Endodermal cell (in vitro differentiated cells): ENCODE measurements around the gene STEAP1B. TPM values are rescaled to one million over a fixed set of nuclear protein-coding genes. Genes with fewer than 3 reads are reported as not detected.

Experiments
- DNase-seq: peaks from one replicate; pipeline ENCODE4 v3.0.0-alpha.2; 2017
- H3K27ac ChIP-seq: 2 replicates; pipeline ENCODE4 v1.5.1; 2013; ENCODE audit warnings: mild to moderate bottlenecking, low read depth, low read length, moderate library complexity
- H3K27me3 ChIP-seq: 2 replicates; pipeline ENCODE4 v1.6.1; 2013; ENCODE audit warnings: mild to moderate bottlenecking, low read length, moderate library complexity; ENCODE audit not compliant: insufficient read depth, control insufficient read depth, poor library complexity, severe bottlenecking
- H3K36me3 ChIP-seq: 2 replicates; pipeline ENCODE4 v1.7.0; 2013; ENCODE audit warnings: mild to moderate bottlenecking, low read length, moderate library complexity; ENCODE audit not compliant: control insufficient read depth, insufficient read depth
- H3K4me1 ChIP-seq: one replicate; pipeline ENCODE4 v1.7.0; 2013; ENCODE audit warnings: low read length; ENCODE audit not compliant: control insufficient read depth, insufficient read depth
- H3K4me3 ChIP-seq: 2 replicates; pipeline ENCODE4 v1.5.1; 2013; ENCODE audit warnings: mild to moderate bottlenecking, low read length, moderate library complexity
- H3K9ac ChIP-seq: 2 replicates; pipeline ENCODE4 v1.6.1; 2013; ENCODE audit warnings: mild to moderate bottlenecking, low read length, moderate library complexity; ENCODE audit not compliant: poor library complexity, severe bottlenecking; ENCODE audit errors: extremely low read depth
- H3K9me3 ChIP-seq: 2 replicates; pipeline ENCODE4 v1.6.1; 2013; ENCODE audit warnings: mild to moderate bottlenecking, low read length, moderate library complexity; ENCODE audit not compliant: control insufficient read depth
- H3K27ac Mint-ChIP-seq: 2 replicates; pipeline ENCODE4 v1.8.0; 2020; ENCODE audit warnings: mixed read lengths
- H3K27me3 Mint-ChIP-seq: 2 replicates; pipeline ENCODE4 v1.8.0; 2021; ENCODE audit warnings: mild to moderate bottlenecking, mixed read lengths; ENCODE audit not compliant: insufficient read depth
- H3K36me3 Mint-ChIP-seq: 2 replicates; pipeline ENCODE4 v1.8.0; 2020; ENCODE audit warnings: low read depth, mixed read lengths
- H3K4me1 Mint-ChIP-seq: 2 replicates; pipeline ENCODE4 v1.8.0; 2020; ENCODE audit warnings: mixed read lengths
- H3K4me3 Mint-ChIP-seq: 2 replicates; pipeline ENCODE4 v1.8.0; 2020; ENCODE audit warnings: mild to moderate bottlenecking, moderate library complexity, mixed read lengths
- H3K9me3 Mint-ChIP-seq: 2 replicates; pipeline ENCODE4 v1.8.0; 2020; ENCODE audit warnings: mild to moderate bottlenecking, mixed read lengths
- WGBS, 2 experiments: methylation state at CpG; one replicate each; pipeline versions ENCODE4 v1.1.5 to v1.1.7; 2013; ENCODE audit warnings: missing lambda C conversion rate in 2 of 2, mixed read lengths in 1 of 2; ENCODE audit not compliant: insufficient coverage in 1 of 2, insufficient read length in 1 of 2; 5-methylcytosine and 5-hydroxymethylcytosine counted together
- total RNA-seq, 2 donors: library from RNA; stranded (reverse); fragmentation: NEBNext Ultra II Directional in 1 of 2; extraction: Animal tissue kit (Norgen Biotek cat#: 25700) in 1 of 2; gene quantifications; 2 replicates in 1 of 2; 3 replicates in 1 of 2; pipeline ENCODE4 v1.2.1, GENCODE V29; 2021
- TF ChIP-seq, protein P1 (sequence below): fragments of 200-600 bp; sonication (generic); conservative IDR thresholded peaks from 2 replicates; pipeline ENCODE4 v1.5.0; 2021; ENCODE audit warnings: antibody characterized with exemption, mild to moderate bottlenecking

The STEAP1B gene
- total RNA-seq, 2 donors from 2014 or later: 30.5 to 54.2 TPM

DNA sequence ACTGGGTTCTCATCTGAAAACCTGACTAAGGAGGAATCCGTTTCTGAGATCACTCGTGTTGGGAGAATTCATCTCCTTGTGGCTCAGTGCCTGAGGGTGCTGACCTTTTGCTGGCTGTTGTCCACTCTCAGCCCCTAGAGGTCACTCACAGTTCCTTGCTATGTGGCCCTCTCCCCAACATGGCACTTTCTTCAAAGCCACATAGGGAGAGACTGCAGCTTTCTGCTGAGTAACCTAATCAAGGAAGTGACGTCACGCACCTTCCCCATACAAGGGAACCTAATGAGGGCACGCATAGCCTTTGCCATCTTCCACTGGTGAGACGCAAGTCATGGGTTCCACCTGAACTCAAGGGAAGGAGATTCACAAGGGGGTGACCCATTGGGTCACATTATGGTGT is 23.2 kb downstream of the STEAP1B start:
- no peak overlapping the region for H3K4me3 ChIP-seq
- DNase-seq: no peak
- H3K9me3 Mint-ChIP-seq: no peaks in the 10 kb centered on the region
- H3K27ac ChIP-seq: no peak overlapping the region
- no peaks in the 10 kb centered on the region for H3K27me3 Mint-ChIP-seq
- H3K4me3 Mint-ChIP-seq: no peak overlapping the region
- WGBS, 2 experiments: 92 to 94% methylated on average over 6 of the region's 6 CpGs
- H3K9ac ChIP-seq: no peak overlapping the region
- no peaks in the 10 kb centered on the region for H3K27me3 ChIP-seq
- TF ChIP-seq, protein P1, sequence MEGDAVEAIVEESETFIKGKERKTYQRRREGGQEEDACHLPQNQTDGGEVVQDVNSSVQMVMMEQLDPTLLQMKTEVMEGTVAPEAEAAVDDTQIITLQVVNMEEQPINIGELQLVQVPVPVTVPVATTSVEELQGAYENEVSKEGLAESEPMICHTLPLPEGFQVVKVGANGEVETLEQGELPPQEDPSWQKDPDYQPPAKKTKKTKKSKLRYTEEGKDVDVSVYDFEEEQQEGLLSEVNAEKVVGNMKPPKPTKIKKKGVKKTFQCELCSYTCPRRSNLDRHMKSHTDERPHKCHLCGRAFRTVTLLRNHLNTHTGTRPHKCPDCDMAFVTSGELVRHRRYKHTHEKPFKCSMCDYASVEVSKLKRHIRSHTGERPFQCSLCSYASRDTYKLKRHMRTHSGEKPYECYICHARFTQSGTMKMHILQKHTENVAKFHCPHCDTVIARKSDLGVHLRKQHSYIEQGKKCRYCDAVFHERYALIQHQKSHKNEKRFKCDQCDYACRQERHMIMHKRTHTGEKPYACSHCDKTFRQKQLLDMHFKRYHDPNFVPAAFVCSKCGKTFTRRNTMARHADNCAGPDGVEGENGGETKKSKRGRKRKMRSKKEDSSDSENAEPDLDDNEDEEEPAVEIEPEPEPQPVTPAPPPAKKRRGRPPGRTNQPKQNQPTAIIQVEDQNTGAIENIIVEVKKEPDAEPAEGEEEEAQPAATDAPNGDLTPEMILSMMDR: peak; percentile 23
- H3K36me3 ChIP-seq: peaks cover 21% of the 10 kb centered on the region
- H3K9me3 ChIP-seq: peaks cover 14% of the 10 kb centered on the region
- H3K36me3 Mint-ChIP-seq: peaks cover 42% of the 10 kb centered on the region
- peak overlapping the region; percentile 71 for H3K27ac Mint-ChIP-seq
- H3K4me1 Mint-ChIP-seq: peaks cover 33% of the 10 kb centered on the region
- H3K4me1 ChIP-seq: peaks cover 16% of the 10 kb centered on the region

DNA sequence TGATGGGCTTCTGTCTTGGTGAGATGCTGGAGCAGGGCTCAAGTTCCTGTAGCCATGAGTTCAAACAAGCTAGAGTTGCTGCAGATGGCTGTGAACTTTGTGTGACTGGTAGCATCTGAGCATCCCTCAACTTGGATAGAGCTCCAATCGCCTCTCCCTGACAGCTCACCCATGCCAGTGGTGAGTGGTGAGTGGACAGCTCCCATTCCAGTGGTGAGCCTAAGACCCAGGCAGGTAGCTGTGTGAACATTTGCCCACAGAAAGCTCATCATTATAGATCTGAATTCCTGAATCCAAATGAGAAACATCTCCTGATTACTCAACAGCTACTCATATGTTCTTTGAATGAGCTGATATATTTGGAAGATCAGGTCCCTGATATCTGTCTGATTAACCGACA is 25.3 kb downstream of the STEAP1B start:
- no peak for DNase-seq
- peaks cover 20% of the 10 kb centered on the region for H3K9me3 ChIP-seq
- no peak overlapping the region for H3K27ac ChIP-seq
- Mint-ChIP-seq H3K27ac (no peak overlapping the region), H3K4me1 (peaks cover 28% of the 10 kb centered on the region), H3K36me3 (peaks cover 54% of the 10 kb centered on the region), H3K9me3 (peaks cover 4% of the 10 kb centered on the region), H3K27me3 (no peaks in the 10 kb centered on the region), H3K4me3 (no peak overlapping the region)
- peaks cover 16% of the 10 kb centered on the region for H3K4me1 ChIP-seq
- H3K36me3 ChIP-seq: peaks cover 24% of the 10 kb centered on the region
- 100% methylated on average over 1 to 2 of the region's 2 CpGs for WGBS, 2 experiments
- no peaks in the 10 kb centered on the region for H3K27me3 ChIP-seq
- no peak overlapping the region for H3K9ac ChIP-seq
- TF ChIP-seq, protein P1: no peak
- H3K4me3 ChIP-seq: no peak overlapping the region

DNA sequence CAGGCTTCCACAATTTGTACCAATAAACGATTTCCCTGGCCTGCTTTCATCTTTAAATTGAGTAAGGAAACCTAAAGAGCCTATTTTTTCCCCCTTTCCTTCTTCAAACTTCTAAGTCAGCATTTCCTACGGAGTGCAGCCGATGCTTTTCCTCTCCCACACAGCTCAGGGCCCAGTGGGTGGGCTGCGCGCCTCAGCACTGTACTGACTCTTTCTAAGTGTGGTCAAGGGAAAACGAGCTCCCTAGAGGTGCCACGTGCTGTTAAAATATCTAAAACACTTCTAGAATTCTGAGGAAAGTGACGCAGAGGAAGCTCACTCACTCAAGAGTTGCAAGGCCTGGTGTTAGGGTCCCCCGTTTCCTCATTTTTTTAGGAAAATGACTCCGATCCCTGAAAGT is 29.0 kb downstream of the STEAP1B start:
- Histone ChIP-seq H3K9ac (no peak overlapping the region), H3K9me3 (peaks cover 24% of the 10 kb centered on the region), H3K4me1 (no peaks in the 10 kb centered on the region), H3K27ac (no peak overlapping the region), H3K27me3 (no peaks in the 10 kb centered on the region), H3K36me3 (peaks cover 24% of the 10 kb centered on the region), H3K4me3 (no peak overlapping the region)
- Mint-ChIP-seq H3K36me3 (peaks cover 72% of the 10 kb centered on the region), H3K4me3 (no peak overlapping the region), H3K27ac (no peak overlapping the region), H3K4me1 (no peaks in the 10 kb centered on the region), H3K9me3 (peaks cover 4% of the 10 kb centered on the region), H3K27me3 (no peaks in the 10 kb centered on the region)
- WGBS, 2 experiments: 82 to 88% methylated on average over 5 to 10 of the region's 10 CpGs
- TF ChIP-seq, protein P1: no peak
- no peak for DNase-seq
